Subcutaneous abdominal adipose tissue (tissue), 5 donors: ENCODE data around the gene VSTM2L.

Experiments
- H3K27ac ChIP-seq: one replicate; pipeline ENCODE4 v1.7.0; 2013; ENCODE audit warnings: low read depth, mild to moderate bottlenecking, inconsistent platforms, low read length, moderate library complexity
- H3K27me3 ChIP-seq, 5 donors: one replicate each; pipeline ENCODE4 v1.7.0; 2013; ENCODE audit warnings: low read length in 5 of 5, inconsistent platforms in 1 of 5; ENCODE audit not compliant: control insufficient read depth in 5 of 5, insufficient read depth in 4 of 5
- H3K36me3 ChIP-seq, 5 donors: one replicate each; pipeline ENCODE4 v1.7.0; 2013; ENCODE audit warnings: low read length in 5 of 5; ENCODE audit not compliant: control insufficient read depth in 5 of 5, insufficient read depth in 5 of 5
- H3K4me1 ChIP-seq, 5 donors: one replicate each; pipeline ENCODE4 v1.7.0; 2013; ENCODE audit warnings: low read length in 5 of 5, mild to moderate bottlenecking in 3 of 5, moderate library complexity in 1 of 5; ENCODE audit not compliant: control insufficient read depth in 5 of 5, insufficient read depth in 5 of 5
- H3K4me3 ChIP-seq, 5 donors: one replicate each; pipeline ENCODE4 v1.7.0; 2013; ENCODE audit warnings: low read length in 5 of 5, low read depth in 1 of 5
- H3K9ac ChIP-seq, 5 donors: one replicate each; pipeline ENCODE4 v1.7.0; 2013; ENCODE audit warnings: low read length in 5 of 5, mild to moderate bottlenecking in 4 of 5, moderate library complexity in 3 of 5
- H3K9me3 ChIP-seq, 5 donors: one replicate each; pipeline ENCODE4 v1.7.0; 2013; ENCODE audit warnings: low read length in 5 of 5; ENCODE audit not compliant: control insufficient read depth in 5 of 5
- donor health status: healthy.
- donor health status: healthy.
- donor health status: healthy.
- donor health status: healthy.
- donor health status: healthy.

The VSTM2L gene

GRCh38 chr20:37992802-37993409, 90.0 kb downstream of the VSTM2L start:
- Histone ChIP-seq H3K4me1 (peaks cover 0 to 25% (median 7%) of the 10 kb centered on the region in 5 donors), H3K36me3 (peaks cover 9 to 64% (median 46%) of the 10 kb centered on the region in 5 donors), H3K4me3 (no peak overlapping the region), H3K27me3 (no peaks in the 10 kb centered on the region), H3K9ac (no peak overlapping the region), H3K27ac (no peak overlapping the region), H3K9me3 (no peaks in the 10 kb centered on the region)

GRCh38 chr20:37994512-37994911, 91.6 kb downstream of the VSTM2L start:
- Histone ChIP-seq H3K4me3 (no peak overlapping the region), H3K9me3 (no peaks in the 10 kb centered on the region), H3K27ac (no peak overlapping the region), H3K4me1 (peaks cover 0 to 20% (median 3%) of the 10 kb centered on the region in 5 donors), H3K27me3 (no peaks in the 10 kb centered on the region), H3K36me3 (peaks cover 20 to 70% (median 59%) of the 10 kb centered on the region in 5 donors), H3K9ac (no peak overlapping the region)
